ENCODE results near the gene PPIE. TPM values are rescaled to one million over a fixed set of nuclear protein-coding genes. Genes with fewer than 3 reads are reported as not detected.

PPIE gene
- total RNA-seq, 1 experiment from 2014 or later: 62.8 TPM

- intact Hi-C loops (cut with micrococcal nuclease; ENCODE audit: unreplicated experiment): no loop called here
- POLR2A ChIA-PET (ENCODE audit: low non-redundant PET): no interaction called here
- TF ChIP-seq EZH2 (IDR thresholded peaks at IDR 0.05; ENCODE audit: borderline replicate concordance, low read depth, low read length, poor library complexity, severe bottlenecking): no peak
- TF ChIP-seq, protein P1, sequence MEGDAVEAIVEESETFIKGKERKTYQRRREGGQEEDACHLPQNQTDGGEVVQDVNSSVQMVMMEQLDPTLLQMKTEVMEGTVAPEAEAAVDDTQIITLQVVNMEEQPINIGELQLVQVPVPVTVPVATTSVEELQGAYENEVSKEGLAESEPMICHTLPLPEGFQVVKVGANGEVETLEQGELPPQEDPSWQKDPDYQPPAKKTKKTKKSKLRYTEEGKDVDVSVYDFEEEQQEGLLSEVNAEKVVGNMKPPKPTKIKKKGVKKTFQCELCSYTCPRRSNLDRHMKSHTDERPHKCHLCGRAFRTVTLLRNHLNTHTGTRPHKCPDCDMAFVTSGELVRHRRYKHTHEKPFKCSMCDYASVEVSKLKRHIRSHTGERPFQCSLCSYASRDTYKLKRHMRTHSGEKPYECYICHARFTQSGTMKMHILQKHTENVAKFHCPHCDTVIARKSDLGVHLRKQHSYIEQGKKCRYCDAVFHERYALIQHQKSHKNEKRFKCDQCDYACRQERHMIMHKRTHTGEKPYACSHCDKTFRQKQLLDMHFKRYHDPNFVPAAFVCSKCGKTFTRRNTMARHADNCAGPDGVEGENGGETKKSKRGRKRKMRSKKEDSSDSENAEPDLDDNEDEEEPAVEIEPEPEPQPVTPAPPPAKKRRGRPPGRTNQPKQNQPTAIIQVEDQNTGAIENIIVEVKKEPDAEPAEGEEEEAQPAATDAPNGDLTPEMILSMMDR (conservative IDR thresholded peaks at IDR 0.05; ENCODE audit: low read depth, low read length): no peak
- Histone ChIP-seq H3K27ac (ENCODE audit: low read depth, low read length, poor library complexity, severe bottlenecking) (no peak overlapping the region), H3K9me3 (ENCODE audit: low read depth, low read length, poor library complexity, severe bottlenecking) (no peaks in the 10 kb centered on the region), H3K4me1 (ENCODE audit: insufficient read depth, low read length, poor library complexity, severe bottlenecking) (peaks cover 11% of the 10 kb centered on the region), H3K4me3 (ENCODE audit: low read depth, low read length, poor library complexity, severe bottlenecking) (no peak overlapping the region), H3K36me3 (ENCODE audit: insufficient read depth, low read length, poor library complexity, severe bottlenecking) (no peaks in the 10 kb centered on the region), H3K27me3 (replicated peaks; ENCODE audit: insufficient read depth, low read depth, low read length, poor library complexity) (peaks cover 55% of the 10 kb centered on the region)
- BruUV-seq (replicated peaks): no TSS peak
- no peak for DNase-seq (ENCODE audit: low spot score)
- CTCF ChIA-PET: no interaction called here
These were observed 42.2 kb upstream of the PPIE start for GRCh38 chr1:39696448-39696847.

- CTCF ChIA-PET: no interaction called here
- H3K36me3 ChIP-seq (ENCODE audit: insufficient read depth, low read length, poor library complexity, severe bottlenecking): no peaks in the 10 kb centered on the region
- H3K4me3 ChIP-seq (ENCODE audit: low read depth, low read length, poor library complexity, severe bottlenecking): no peak overlapping the region
- no peaks in the 10 kb centered on the region for H3K9me3 ChIP-seq (ENCODE audit: low read depth, low read length, poor library complexity, severe bottlenecking)
- no peak for DNase-seq (ENCODE audit: low spot score)
- no peak overlapping the region for H3K27ac ChIP-seq (ENCODE audit: low read depth, low read length, poor library complexity, severe bottlenecking)
- H3K27me3 ChIP-seq (replicated peaks; ENCODE audit: insufficient read depth, low read depth, low read length, poor library complexity): peaks cover 34% of the 10 kb centered on the region
- no peak for TF ChIP-seq EZH2 (IDR thresholded peaks at IDR 0.05; ENCODE audit: borderline replicate concordance, low read depth, low read length, poor library complexity, severe bottlenecking)
- TF ChIP-seq, protein P1 (conservative IDR thresholded peaks at IDR 0.05; ENCODE audit: low read depth, low read length): no peak
- H3K4me1 ChIP-seq (ENCODE audit: insufficient read depth, low read length, poor library complexity, severe bottlenecking): peaks cover 11% of the 10 kb centered on the region
- intact Hi-C loops (cut with micrococcal nuclease; ENCODE audit: unreplicated experiment): no loop called here
- BruUV-seq (replicated peaks): no TSS peak
- POLR2A ChIA-PET (ENCODE audit: low non-redundant PET): interaction anchor here (0.6 kb wide), 1 partner anchor 11 kb away, joined by 3 read pairs; no protein-coding TSS in a partner anchor
These were observed 40.1 kb upstream of the PPIE start for GRCh38 chr1:39698568-39698967.

DNA sequence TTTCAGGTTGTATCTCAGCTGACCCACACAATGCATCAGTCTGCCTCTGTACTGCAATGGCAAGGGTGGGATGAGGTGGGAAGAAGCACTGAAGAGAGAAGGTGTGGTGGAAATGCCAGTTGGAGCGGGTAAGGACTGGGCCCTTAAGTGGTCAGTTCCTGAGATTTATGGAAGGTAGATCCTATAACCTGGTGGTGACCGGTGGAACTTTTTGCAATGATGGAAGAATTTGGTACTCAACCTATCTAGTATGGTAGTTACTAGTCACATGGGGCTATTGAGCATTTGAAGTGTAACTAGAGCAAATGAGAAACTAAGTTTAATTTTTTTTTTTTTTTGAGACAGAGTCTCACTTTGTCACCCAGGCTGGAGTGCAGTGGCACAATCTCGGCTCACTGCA, 39.3 kb upstream of the PPIE start:
- CTCF ChIA-PET: no interaction called here
- POLR2A ChIA-PET (ENCODE audit: low non-redundant PET): no interaction called here
- TF ChIP-seq, protein P1 (conservative IDR thresholded peaks at IDR 0.05; ENCODE audit: low read depth, low read length): no peak
- no peak for TF ChIP-seq EZH2 (IDR thresholded peaks at IDR 0.05; ENCODE audit: borderline replicate concordance, low read depth, low read length, poor library complexity, severe bottlenecking)
- Histone ChIP-seq H3K27me3 (replicated peaks; ENCODE audit: insufficient read depth, low read depth, low read length, poor library complexity) (peaks cover 26% of the 10 kb centered on the region), H3K9me3 (ENCODE audit: low read depth, low read length, poor library complexity, severe bottlenecking) (no peaks in the 10 kb centered on the region), H3K4me1 (ENCODE audit: insufficient read depth, low read length, poor library complexity, severe bottlenecking) (peaks cover 11% of the 10 kb centered on the region), H3K36me3 (ENCODE audit: insufficient read depth, low read length, poor library complexity, severe bottlenecking) (no peaks in the 10 kb centered on the region), H3K4me3 (ENCODE audit: low read depth, low read length, poor library complexity, severe bottlenecking) (no peak overlapping the region), H3K27ac (ENCODE audit: low read depth, low read length, poor library complexity, severe bottlenecking) (no peak overlapping the region)
- no peak for DNase-seq (ENCODE audit: low spot score)
- BruUV-seq (replicated peaks): no TSS peak
- intact Hi-C loops (cut with micrococcal nuclease; ENCODE audit: unreplicated experiment): no loop called here
